MM.1S (cell line): ENCODE measurements around the gene DCDC2C.

Experiments used
- DNase-seq: peaks from one replicate; pipeline ENCODE4 v3.0.0-alpha.2; 2015
- H2AFZ ChIP-seq: fragments of 300-600 bp; sonication (generic); 2 replicates; pipeline ENCODE4 v1.6.0; 2016; ENCODE audit warnings: antibody characterized with exemption, low read length
- H3F3A ChIP-seq: fragments of 300-600 bp; sonication (generic); 2 replicates; pipeline ENCODE4 v1.6.1; 2016; ENCODE audit warnings: mild to moderate bottlenecking, antibody characterized with exemption, low read length, moderate library complexity, mixed read lengths; ENCODE audit not compliant: insufficient read depth
- H3K27ac ChIP-seq: fragments of 300-600 bp; sonication (generic); 2 replicates; pipeline ENCODE4 v1.5.1; 2016; ENCODE audit warnings: mild to moderate bottlenecking, low read length
- H3K27me3 ChIP-seq: fragments of 300-600 bp; sonication (generic); replicated peaks from 2 replicates; pipeline ENCODE4 v1.6.0; 2016; ENCODE audit warnings: low read length; ENCODE audit not compliant: insufficient read depth
- H3K36me3 ChIP-seq: fragments of 300-600 bp; sonication (generic); replicated peaks from 2 replicates; pipeline ENCODE4 v1.6.1; 2016; ENCODE audit warnings: mild to moderate bottlenecking, low read length, mixed read lengths; ENCODE audit not compliant: insufficient read depth
- H3K4me1 ChIP-seq: fragments of 300-600 bp; sonication (generic); 2 replicates; pipeline ENCODE4 v1.6.1; 2016; ENCODE audit warnings: low read length, mixed read lengths
- H3K4me2 ChIP-seq: fragments of 300-600 bp; sonication (generic); 2 replicates; pipeline ENCODE4 v1.6.0; 2016; ENCODE audit warnings: low read depth, low read length
- H3K4me3 ChIP-seq: fragments of 300-600 bp; sonication (generic); 2 replicates; pipeline ENCODE4 v1.5.1; 2016; ENCODE audit warnings: low read length, mixed read lengths
- H3K79me2 ChIP-seq: fragments of 300-600 bp; sonication (generic); 2 replicates; pipeline ENCODE4 v1.6.1; 2016; ENCODE audit warnings: mixed run types, low read length, mixed read lengths
- H3K9ac ChIP-seq: fragments of 300-600 bp; sonication (generic); 2 replicates; pipeline ENCODE4 v1.6.1; 2016; ENCODE audit warnings: low read length, mixed read lengths
- H3K9me2 ChIP-seq: fragments of 300-600 bp; sonication (generic); replicated peaks from 2 replicates; pipeline ENCODE4 v1.6.1; 2016; ENCODE audit warnings: mild to moderate bottlenecking, low read length, mixed read lengths; ENCODE audit not compliant: insufficient read depth
- H3K9me3 ChIP-seq: fragments of 300-600 bp; sonication (generic); replicated peaks from 2 replicates; pipeline ENCODE4 v1.6.1; 2016; ENCODE audit warnings: mild to moderate bottlenecking, low read length, mixed read lengths; ENCODE audit not compliant: insufficient read depth
- H4K20me1 ChIP-seq: fragments of 300-600 bp; sonication (generic); 2 replicates; pipeline ENCODE4 v1.6.1; 2016; ENCODE audit warnings: mild to moderate bottlenecking, low read length, moderate library complexity, mixed read lengths; ENCODE audit not compliant: insufficient read depth
- EZH2 ChIP-seq: fragments of 300-600 bp; sonication (generic); optimal IDR thresholded peaks from 2 replicates; pipeline ENCODE3; 2017; ENCODE audit warnings: low read depth, mild to moderate bottlenecking, antibody characterized with exemption, low read length, mixed read lengths
- EZH2phosphoT487 ChIP-seq: fragments of 300-600 bp; sonication (generic); IDR thresholded peaks from 2 replicates; pipeline ENCODE4 v1.6.1; 2018; ENCODE audit warnings: antibody characterized with exemption, low read length
- TF ChIP-seq, protein P1 (sequence below): fragments of 300-600 bp; sonication (generic); IDR thresholded peaks from 2 replicates; pipeline ENCODE4 v1.5.1; 2016; ENCODE audit warnings: antibody characterized with exemption, low read length, mixed read lengths

The DCDC2C gene

GRCh38 chr2:3737128-3737527 lies 33.8 kb downstream of the DCDC2C start:
- Histone ChIP-seq H3K4me2 (no peak overlapping the region), H3K9me3 (no peaks in the 10 kb centered on the region), H2AFZ (no peak overlapping the region), H3K4me1 (no peaks in the 10 kb centered on the region), H4K20me1 (no peaks in the 10 kb centered on the region), H3K27me3 (no peaks in the 10 kb centered on the region), H3K79me2 (no peaks in the 10 kb centered on the region), H3K27ac (no peak overlapping the region), H3F3A (no peaks in the 10 kb centered on the region), H3K9me2 (no peaks in the 10 kb centered on the region), H3K4me3 (no peak overlapping the region), H3K9ac (no peak overlapping the region), H3K36me3 (no peaks in the 10 kb centered on the region)
- TF ChIP-seq EZH2 (no peak), EZH2phosphoT487 (no peak)
- TF ChIP-seq, protein P1, sequence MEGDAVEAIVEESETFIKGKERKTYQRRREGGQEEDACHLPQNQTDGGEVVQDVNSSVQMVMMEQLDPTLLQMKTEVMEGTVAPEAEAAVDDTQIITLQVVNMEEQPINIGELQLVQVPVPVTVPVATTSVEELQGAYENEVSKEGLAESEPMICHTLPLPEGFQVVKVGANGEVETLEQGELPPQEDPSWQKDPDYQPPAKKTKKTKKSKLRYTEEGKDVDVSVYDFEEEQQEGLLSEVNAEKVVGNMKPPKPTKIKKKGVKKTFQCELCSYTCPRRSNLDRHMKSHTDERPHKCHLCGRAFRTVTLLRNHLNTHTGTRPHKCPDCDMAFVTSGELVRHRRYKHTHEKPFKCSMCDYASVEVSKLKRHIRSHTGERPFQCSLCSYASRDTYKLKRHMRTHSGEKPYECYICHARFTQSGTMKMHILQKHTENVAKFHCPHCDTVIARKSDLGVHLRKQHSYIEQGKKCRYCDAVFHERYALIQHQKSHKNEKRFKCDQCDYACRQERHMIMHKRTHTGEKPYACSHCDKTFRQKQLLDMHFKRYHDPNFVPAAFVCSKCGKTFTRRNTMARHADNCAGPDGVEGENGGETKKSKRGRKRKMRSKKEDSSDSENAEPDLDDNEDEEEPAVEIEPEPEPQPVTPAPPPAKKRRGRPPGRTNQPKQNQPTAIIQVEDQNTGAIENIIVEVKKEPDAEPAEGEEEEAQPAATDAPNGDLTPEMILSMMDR, result no peak
- DNase-seq, result no peak

DNA sequence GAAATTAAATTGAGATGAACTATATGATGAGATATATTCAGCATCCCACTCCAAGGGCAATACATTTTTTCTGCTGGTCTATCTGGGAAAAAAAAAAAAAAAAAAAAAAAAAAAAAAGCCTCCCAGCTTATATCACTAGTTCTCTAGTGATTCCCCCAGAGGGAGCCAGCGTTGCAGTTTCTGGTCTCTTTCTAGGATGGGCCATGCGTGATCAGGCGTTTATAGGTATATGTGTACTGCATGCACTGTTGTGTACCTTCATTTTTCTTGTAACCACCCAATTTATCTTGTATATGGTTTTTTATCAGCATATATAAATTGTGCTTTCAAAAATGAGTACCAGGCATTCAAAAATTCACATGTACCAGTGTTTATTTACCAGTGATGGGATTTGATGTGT lies 35.1 kb downstream of the DCDC2C start:
- Histone ChIP-seq H2AFZ (no peak overlapping the region), H3K4me2 (no peak overlapping the region), H3K9me2 (no peaks in the 10 kb centered on the region), H3F3A (no peaks in the 10 kb centered on the region), H3K36me3 (no peaks in the 10 kb centered on the region), H3K27me3 (no peaks in the 10 kb centered on the region), H3K4me3 (no peak overlapping the region), H3K27ac (no peak overlapping the region), H4K20me1 (no peaks in the 10 kb centered on the region), H3K9ac (no peak overlapping the region), H3K4me1 (no peaks in the 10 kb centered on the region), H3K9me3 (no peaks in the 10 kb centered on the region), H3K79me2 (no peaks in the 10 kb centered on the region)
- peak; percentile 16 for DNase-seq
- TF ChIP-seq EZH2phosphoT487, result no peak
- TF ChIP-seq EZH2, result no peak

GRCh38 chr2:3739313-3739712 lies 35.9 kb downstream of the DCDC2C start:
- Histone ChIP-seq H2AFZ (no peak overlapping the region), H4K20me1 (no peaks in the 10 kb centered on the region), H3K27ac (no peak overlapping the region), H3K4me3 (no peak overlapping the region), H3K9me2 (no peaks in the 10 kb centered on the region), H3K9ac (no peak overlapping the region), H3F3A (no peaks in the 10 kb centered on the region), H3K27me3 (no peaks in the 10 kb centered on the region), H3K4me2 (no peak overlapping the region), H3K36me3 (no peaks in the 10 kb centered on the region), H3K79me2 (no peaks in the 10 kb centered on the region), H3K4me1 (no peaks in the 10 kb centered on the region), H3K9me3 (no peaks in the 10 kb centered on the region)
- DNase-seq, result no peak
- TF ChIP-seq, protein P1, result no peak
- TF ChIP-seq EZH2phosphoT487 (no peak), EZH2 (no peak)

DNA sequence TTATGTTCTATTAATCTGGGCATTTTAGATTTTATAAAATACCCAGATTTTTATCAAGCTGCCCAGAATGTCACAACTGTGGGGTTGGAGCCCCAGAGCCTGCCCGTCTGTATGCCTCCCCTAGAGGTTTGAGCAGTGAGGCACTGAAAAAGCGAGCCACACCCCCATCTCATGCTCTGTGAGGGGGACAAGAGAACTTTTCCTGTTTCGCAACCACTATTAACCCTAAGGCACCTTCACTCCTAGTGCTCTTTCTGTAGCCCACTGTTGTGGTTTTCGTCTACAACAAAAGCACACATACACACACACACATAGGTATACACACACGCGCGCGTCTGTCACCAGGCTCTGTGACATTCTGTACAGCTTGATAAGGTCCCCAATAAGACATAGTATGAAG lies 38.0 kb downstream of the DCDC2C start:
- Histone ChIP-seq H3K9ac (no peak overlapping the region), H3K27me3 (no peaks in the 10 kb centered on the region), H2AFZ (no peak overlapping the region), H3K36me3 (no peaks in the 10 kb centered on the region), H3F3A (no peaks in the 10 kb centered on the region), H3K4me1 (no peaks in the 10 kb centered on the region), H4K20me1 (no peaks in the 10 kb centered on the region), H3K4me2 (no peak overlapping the region), H3K9me3 (no peaks in the 10 kb centered on the region), H3K9me2 (no peaks in the 10 kb centered on the region), H3K79me2 (no peaks in the 10 kb centered on the region), H3K27ac (no peak overlapping the region), H3K4me3 (no peak overlapping the region)
- TF ChIP-seq EZH2phosphoT487 (no peak), EZH2 (no peak)
- TF ChIP-seq, protein P1, result no peak
- no peak for DNase-seq
